HG02938 (cell line): Measurements from ENCODE around the gene POLR2H.

ENCODE experiments used
- ATAC-seq: cut with Tn5 transposase; IDR thresholded peaks from one replicate; pipeline ENCODE4 v1.9.1; 2021; ENCODE audit warnings: mild to moderate bottlenecking, moderate library complexity; ENCODE audit not compliant: unreplicated experiment

POLR2H gene

DNA sequence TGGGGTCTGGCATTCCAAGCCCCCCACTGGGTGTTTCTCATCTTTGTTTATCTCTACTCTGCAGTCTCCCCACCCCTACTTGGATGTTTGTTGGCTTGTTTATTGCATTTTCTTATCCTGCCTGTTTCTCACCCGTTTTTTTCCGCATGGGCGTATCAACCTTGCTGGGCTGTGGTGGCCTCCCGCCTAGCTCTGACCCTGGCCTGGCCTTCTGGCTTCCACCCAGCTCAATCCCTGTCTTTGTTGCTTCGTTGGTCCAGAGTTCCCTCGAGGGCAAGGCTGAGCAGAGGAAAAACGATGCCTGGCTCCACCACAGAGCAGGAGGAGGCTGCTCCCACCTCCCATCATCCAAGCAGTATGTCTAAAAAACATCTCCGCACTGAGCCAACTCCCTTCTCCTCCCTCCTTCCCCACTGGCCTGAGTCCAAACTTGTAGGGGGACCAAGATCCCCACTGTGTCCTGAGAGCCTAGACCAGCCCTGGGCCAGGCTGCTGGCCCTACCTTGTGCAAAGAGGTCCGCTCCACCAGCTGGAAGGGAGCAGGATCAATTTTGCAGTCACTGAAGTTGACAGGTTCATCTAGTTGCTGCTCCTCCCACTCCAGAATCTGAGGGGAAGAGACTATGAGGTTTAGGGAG is 9.9 kb upstream of the POLR2H start:
- no peak for ATAC-seq

DNA sequence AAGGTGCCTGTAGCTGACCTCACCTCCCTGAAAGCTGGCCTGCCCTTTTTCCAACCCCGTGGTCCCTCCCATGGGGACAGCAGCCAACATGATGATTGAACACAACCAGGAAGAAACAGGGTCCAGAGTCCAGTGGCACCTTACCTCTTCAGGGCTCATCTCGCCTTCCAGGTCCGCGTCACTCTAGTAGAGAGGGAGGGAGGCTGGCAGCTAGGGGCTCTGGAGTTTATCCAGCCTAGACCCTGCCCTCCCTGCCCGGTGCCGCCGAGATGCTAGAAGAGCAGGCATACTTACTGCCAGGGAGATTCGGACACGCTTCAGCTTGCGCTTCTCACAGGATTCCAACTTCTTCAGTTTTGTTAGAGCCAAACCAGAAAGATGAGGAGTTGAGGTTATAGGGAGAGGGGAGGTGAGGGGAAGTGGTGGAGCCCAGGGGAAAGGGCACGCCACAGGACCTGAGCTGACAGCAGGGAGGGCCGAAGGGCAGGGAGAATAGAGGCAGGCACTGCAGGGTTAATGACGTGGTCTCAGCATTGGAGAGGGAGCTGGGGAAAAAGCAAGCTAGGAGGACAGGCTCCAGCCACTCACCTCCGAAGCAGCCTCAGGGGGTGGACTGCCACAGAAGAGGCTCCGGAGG is 9.2 kb upstream of the POLR2H start:
- ATAC-seq: no peak

DNA sequence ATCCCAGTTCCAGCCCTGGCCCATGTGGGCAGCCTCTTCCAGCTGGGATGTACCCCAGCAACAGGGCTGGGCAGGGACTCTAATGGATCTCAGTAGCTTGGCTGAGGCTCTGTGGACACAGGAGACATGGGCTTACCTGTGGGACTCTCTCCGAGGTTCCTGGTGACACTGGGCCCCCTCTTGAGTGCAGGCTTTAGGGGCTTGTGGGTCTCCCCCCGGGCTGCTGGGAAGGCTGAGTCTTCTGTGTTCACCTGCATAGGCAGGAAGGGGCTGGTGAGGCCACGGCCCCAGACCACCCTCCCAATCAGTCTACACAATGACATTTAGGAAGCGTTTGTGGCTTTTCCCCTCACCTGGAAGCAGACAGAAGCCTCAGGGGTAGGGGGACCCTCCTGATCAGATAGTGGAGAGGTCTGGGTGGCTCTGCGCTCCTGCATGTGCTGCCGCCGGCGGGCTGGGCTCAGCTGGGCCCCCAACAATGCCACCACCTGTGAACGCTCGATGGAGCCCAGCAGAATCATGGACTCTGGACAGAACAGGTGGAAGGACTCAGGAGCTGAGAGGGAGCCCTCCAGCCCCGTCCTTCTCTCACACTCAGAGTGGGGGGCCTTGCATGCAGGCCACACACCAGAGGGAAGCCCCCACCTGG is 8.5 kb upstream of the POLR2H start:
- ATAC-seq: no peak

DNA sequence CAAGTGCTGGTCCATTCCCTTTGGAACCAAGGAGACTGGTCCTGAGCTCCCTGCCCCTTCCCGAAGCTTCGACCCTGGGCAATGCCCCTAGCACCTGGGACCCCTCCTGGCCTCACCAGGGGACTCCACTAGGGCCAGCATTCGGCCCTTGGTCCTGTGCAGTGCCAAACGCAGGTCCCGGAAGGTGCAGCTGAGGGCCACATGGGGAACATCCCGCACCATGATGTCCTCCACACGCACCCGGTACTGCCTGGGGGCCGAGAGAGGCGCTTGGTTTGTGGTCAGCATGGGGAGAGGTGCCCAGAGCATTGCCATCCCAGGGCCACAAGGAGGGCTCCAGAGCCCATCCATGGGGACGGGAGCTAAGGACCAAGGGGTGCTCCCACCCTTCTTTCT is 8.0 kb upstream of the POLR2H start:
- no peak for ATAC-seq

DNA sequence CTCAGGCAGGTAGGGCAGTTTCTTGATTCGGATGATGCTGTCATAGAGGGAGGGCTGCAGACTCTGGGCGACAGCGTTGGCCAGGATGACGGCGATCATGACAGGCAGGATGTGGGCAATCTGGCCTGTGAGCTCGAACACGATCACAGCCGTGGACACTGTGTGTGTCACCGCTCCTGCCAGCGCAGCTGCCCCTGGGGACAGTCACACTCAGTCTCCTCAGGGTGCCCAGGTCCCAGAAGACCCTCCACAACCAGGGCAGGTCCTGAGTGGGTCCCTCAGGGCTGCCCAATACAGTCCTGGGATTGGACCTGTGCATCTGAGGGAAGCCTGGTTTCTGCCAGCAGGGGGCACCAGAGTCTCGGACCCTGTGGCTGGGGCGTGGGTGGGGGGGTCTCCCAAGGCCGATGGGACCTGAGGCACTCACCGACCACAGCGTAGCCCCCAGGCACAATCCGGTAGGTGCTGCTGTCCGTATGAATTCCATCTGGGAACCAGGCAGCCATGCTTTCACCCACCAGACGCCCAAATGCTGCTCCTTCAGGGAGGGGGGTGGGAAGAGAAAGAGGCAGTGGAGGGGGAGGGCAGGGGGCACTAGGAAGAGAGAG is 7.3 kb upstream of the POLR2H start:
- no peak for ATAC-seq

DNA sequence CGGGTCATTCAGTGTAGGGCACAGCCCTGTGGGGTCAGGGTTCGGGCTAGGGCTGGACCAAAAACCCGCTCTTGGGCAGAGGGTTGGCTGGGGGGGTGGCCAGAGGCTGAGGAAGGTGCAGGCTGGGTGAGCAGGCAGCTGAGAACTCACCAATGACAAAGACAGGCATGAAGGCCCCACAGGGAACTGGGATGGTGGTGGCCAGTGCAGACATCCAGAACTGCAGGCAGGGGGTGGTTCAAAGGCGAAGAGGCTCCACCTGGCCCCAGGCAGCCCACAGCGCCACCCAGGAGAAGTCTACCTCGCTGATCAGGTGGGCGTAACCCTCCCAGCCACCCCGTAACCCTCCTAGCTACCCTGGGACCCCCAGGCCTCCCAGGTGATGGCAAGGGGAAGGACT is 6.8 kb upstream of the POLR2H start:
- no peak for ATAC-seq

DNA sequence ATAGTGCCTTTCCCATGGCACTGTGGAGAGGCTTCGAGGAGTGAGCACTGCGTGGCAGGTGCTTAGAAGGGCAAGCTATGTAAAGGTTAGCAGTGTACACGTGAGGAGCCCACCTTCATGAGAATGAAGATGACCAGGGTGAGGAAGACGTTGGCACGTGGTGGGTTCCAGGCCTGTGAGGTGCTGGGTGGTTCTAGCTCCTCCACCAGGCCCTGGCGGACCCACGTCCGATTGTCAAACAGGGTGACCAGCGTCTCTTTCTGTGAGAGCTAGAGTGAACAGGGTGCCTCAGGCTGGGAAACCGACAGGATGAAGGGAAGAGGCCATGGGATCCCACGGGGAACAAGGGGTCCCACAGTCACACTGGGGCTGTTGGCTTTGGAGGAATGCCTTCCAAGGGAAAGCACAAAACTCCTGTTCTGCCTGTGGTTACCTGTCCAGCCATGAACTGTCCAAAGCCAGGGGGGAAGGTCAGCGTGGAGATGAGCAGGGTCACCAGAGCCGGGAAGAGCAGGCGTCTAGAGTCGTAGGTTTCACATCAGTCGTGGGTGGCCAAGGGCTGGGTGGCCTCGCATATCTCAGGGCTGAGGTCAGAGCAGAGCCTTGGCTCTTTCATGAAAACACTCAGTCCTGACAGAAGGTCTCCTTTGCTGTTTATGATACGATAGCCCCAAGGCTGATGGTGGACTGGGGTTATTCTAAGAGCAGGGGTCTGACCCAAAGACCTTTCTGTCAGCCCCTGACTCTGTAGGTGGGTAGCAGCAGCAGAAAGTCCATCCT is 6.1 kb upstream of the POLR2H start:
- no peak for ATAC-seq

DNA sequence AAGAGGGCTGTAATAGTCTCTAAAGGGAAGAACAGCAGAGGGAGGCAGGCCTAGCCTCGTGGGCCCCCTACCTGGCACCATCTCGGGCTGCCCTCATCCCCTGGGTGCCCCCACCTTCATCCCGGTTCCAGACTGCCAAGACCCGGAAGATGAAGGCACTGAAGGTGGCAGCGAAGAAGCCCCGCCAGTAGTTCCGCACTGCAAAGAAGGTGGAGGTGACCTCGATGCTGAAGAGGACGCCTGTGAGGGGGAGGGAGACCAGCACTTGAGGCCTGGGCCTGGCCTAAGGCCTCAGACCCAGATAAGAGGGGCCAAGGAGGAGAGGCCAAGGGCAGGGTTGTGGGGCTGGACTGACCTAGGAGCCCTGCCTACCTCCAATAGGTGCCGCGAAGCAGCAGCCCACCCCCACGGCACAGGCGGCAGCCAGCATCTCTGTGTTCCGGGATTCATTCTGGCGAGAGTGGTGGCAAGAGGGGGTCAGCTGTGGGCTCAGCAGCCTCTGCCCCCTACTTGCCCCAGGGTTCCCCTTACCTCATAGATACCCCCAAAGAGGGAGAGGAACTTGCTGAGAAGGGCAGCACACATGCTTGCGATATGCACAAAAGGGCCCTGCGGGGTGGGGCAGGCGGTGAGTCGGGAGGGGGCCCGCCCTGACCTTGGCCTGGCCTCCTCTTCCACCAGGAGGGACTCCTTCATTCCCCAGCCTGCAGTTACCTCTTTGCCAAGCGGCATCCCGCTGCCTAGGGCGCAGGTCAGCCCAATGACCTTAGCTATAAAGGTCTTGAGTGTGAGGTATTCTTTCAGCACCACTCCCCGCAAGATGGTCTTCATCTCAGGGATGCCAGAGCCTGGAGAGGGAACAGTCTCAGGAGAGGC is 4.0 kb upstream of the POLR2H start:
- ATAC-seq: no peak

DNA sequence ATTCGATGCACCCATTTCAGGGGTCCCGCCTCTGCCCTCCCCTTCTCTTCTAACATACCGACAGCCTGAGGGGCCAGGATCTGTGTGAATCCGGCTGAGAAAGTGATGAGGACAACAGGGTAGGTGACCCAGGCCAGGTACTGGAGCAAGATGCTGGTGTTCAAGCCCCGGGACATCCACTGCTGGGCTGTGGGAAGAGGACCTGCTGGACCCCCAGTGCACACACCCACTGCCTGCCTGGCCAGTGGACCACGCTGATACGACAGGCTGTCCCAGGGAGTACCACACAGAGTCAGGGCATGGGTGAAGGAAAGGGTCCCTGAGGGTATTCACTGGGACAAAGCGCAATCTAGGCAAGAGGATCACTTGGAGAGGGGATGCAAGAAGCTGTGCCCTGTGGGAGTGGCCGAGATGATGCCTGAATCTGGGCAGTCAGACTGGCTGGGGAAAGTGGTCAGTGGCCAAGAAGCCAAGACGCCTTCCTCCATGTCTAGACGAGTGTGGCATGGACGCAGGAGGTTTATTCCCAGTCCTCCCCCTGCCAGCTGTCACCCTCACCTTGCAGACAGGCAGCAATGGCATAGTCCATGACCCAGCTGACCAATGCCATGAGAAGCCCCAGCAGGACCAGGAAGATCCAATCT is 3.3 kb upstream of the POLR2H start:
- ATAC-seq: no peak

DNA sequence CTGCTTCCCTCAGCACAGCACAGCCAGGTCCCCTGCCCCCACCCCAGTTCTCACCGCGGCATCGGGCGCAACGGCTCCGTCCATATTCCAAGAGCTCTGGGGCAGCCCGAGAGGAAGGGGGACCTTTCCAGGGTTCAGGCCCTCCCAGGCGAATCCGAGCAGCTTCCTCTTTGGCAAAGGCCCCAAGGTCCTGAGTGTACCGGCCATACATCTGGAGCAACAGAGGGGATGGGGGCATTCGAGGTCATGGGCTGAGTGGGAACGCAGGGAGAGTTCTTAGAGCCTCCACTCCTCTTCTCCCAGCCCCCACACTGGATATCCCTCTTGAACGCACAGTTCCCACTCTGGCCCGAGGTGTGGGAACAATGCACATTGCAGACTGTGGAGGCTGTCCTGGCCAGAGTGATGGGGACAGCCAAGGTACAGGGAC is 2.6 kb upstream of the POLR2H start:
- no peak for ATAC-seq

DNA sequence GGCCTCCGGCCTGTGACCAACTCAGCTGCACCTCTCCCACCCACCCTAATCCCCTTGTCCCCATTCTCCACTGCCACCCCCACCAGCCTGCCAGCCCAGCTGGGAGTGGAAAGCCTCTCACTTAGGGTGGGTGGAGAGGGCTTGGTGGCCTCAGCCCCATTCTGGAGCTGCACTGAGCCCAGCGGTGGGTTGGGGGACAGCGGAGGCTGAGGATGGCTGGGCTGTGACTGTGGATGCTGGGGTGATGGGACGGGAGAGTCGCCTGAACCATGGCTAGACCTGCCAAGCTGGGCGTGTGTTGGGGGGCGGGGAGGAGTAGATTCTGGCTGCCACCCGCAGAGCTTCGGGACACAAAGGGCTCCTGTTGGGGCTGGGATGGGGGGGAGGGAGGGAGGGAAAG is 1.9 kb upstream of the POLR2H start:
- ATAC-seq: no peak

DNA sequence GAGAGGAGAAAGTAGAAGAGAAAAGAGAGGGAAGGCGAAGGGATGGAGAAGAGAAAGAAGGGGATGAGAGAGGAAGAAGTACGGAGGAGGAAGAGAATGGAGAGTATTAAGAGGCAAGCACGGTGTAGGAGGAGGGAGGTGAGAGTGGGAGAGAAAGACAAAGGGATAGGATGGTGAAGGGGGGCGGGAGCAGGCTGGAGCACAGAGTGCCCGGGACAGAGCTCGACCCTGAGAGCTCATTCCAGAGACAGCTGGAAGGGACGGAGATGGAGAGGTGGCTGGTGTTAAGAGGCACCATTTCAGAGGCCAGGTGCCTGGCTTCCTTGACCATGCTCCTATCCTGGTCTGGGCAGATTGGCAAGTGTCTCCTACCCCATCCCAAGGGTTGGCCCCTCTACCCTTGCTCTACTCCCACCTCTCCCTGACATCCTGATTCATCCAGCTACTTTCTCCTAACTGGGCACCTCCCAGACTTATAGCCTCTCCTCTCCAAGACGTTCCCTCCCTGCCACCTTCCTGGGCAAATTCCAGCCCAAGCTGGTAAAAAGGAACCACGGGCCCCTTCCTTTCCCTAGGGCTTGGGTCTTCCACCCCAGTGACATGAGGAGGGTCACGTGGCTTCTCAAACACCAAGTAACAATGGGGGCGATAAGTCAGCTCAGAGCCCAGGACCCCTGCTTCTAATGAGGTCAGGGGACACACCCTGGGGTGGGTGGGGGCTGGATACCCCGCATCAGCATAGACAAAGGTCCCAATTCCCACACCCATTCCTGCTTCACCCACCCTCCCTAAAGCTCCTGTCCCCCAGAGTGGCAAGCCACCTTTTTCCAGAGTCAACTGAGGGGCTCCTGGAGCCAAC is 1.2 kb upstream of the POLR2H start:
- ATAC-seq: no peak

DNA sequence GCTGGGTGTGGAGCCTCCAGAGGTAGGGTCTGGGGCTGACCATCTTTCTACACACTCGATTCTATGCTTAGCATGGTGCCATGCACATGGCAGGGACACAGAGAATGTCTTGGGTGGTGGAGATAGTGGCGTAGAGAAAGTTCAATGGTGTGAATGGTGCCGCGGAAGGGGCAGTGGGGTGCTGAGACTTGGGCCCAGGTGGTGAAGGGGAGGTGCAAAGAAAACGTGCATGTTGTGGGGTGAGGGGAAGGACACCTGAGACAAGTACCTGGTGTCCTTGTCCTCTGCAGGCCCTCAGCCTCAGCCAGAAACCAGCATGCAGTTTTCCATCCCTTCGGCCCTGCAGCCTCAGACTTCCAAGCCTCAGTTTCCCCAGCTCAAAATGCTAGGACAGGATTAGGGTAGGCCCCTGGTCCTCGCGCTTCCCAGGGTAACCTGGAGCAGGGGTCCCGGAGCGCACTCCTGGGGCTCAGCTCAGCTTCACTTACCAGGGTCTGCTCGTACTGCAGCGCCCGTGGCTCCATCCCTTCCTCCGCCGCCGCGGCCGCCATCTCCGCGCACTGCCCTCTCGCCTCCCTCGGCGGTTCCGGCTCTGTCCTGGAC is 480 bp upstream of the POLR2H start:
- ATAC-seq: no peak

DNA sequence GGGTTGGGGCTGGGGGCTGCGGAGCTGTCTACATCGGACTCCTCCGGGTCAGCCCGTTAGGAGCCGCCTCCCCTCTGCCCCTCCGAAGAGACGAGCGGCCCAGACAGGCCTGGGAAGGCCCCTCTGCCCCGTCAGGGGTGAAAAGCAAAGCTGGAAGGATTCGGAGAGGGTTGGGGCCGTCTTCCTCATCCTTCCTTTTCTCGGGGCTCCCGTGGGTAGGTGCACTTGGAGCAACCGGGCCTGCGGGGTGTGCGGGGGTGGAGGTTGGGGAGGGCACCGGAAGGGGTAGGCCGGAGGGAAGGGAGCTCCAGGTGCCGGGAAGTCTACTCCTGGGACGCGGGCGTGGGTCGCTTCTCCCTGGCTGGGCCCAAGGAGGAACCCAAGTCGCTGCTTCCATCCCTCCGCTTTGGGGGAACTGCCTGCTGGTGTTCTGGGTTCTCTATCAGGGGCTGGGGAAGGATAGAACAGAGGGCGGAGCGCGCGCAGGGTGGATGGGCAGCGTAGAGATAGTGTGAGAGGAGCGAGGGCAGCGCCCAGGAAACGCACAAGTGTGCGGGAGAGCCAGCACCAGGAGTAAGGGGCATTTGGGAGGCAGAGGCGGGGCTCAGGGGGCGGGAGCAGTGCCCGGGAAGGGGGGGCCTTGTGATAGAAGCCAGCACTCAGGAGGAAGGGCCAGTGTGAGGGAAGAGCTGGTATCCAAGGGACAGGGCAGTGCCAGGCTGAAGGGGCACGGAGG is 590 bp downstream of the POLR2H start:
- no peak for ATAC-seq

DNA sequence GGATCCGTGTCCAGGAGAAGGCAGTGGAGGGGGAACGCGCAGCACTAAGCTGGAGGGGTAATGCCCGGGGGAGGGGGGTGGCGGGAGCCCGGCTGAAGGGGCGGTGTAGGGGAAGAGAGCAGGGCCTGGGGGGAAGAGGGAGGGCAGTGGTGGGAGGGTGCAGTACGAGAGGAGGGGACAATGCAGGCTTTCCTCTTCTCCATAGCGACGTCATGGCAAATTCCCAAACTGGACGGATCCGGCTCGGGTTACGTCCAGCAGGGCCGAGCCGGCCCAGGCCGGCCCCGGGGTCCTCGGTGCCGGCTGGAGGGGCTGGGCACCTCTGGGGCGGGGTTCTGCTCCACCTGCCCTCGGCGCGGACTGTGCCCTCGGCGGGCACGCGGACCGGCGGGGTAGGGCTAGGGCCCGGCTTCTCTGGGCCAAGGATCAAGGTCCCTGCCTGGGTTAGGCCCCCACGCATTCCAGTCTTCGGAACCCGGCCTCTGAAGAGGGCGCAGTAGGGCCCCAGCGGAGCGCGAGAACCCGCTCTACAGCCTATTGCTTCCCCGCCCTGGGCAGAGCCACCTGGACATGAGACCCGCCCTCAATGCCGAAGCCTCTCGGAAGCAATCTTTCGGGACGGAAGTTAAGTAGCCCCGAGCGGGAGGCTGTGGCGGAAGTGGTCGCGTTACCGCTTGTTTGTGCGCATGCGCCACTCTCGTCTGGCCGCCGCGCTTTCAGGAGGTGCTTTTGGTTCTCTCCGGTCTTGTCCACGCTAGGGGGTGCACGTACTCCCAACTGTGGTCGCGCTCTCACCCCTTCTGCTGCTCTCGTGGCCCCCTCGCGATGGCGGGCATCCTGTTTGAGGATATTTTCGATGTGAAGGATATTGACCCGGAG is 1.4 kb downstream of the POLR2H start:
- ATAC-seq: peak; percentile 83

DNA sequence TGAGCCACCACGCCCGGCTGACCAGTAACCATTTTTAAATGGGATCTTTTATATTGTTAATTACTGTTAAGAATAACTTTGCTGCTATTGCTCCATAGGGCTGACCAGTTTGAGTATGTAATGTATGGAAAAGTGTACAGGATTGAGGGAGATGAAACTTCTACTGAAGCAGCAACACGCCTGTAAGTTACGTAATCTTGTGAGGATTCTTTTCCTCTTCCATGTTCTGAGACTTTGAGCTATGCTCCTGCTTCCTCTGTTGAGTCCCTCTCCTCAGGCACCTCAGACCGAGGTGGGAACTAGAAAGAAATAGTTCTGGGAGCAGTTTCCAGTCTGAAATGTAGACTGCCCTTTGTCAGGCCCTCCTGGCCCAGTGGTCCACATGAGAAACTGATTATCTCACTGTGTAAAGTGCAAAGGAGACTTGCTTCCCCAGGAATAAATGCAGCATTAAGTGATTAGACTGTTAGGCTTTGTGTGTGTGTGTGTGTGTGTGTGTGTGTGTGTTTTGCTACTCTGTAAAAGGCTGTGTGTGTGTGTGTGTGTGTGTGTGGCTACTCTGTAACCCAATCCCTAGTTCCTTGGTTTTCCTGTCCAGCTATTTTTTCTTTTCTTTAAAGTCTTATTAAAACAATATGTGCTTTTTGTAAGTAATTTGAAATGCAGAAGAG is 5.2 kb downstream of the POLR2H start:
- no peak for ATAC-seq
